H1 (cell line): ENCODE results near the gene RNF175. TPM values are rescaled to one million over a fixed set of nuclear protein-coding genes. Genes with fewer than 3 reads are reported as not detected.

Experiments used
- CTCF ChIA-PET: fragments of 300-600 bp; sonication (Branson Sonifier 250); formaldehyde crosslinking; loops from one replicate; lab custom pipeline; 2021; ENCODE audit not compliant: partially characterized antibody; lab: Charles Lee
- POLR2A ChIA-PET: fragments of 300-600 bp; sonication (Branson Sonifier 250); formaldehyde crosslinking; loops from one replicate; lab custom pipeline; 2021; ENCODE audit warnings: inconsistent platforms; ENCODE audit not compliant: partially characterized antibody; lab: Charles Lee
- DNase-seq, 2 experiments: peaks; one replicate each; pipeline versions ENCODE4 v3.0.0 to v3.0.0-alpha.2; 2010 to 2022; ENCODE audit warnings: low spot score in 2 of 2, low read depth in 1 of 2, mixed read lengths in 1 of 2
- FAIRE-seq: peaks from 2 replicates; lab custom pipeline; 2011; peaks lifted over from hg19 to GRCh38; lab: Jason Lieb, UNC
- H2AFZ ChIP-seq: 2 replicates; pipeline ENCODE4 v1.8.1; 2012; ENCODE audit warnings: low read length, inconsistent platforms
- H2AK5ac ChIP-seq: 2 replicates; pipeline ENCODE4 v1.6.1; 2013; ENCODE audit warnings: low read depth, low read length
- H2BK120ac ChIP-seq: replicated peaks from 2 replicates; pipeline ENCODE3; 2013; ENCODE audit warnings: low read depth, low read length, inconsistent platforms
- H2BK12ac ChIP-seq: 2 replicates; pipeline ENCODE4 v1.6.1; 2013; ENCODE audit warnings: low read depth, low read length
- H2BK15ac ChIP-seq: 2 replicates; pipeline ENCODE4 v1.6.1; 2013; ENCODE audit warnings: low read length
- H2BK20ac ChIP-seq: 2 replicates; pipeline ENCODE4 v1.6.1; 2013; ENCODE audit warnings: low read length
- H2BK5ac ChIP-seq: 2 replicates; pipeline ENCODE4 v1.6.1; 2013; ENCODE audit warnings: low read depth, low read length
- H3K14ac ChIP-seq: 2 replicates; pipeline ENCODE4 v1.6.1; 2013; ENCODE audit warnings: inconsistent platforms; ENCODE audit not compliant: insufficient read length
- H3K18ac ChIP-seq: 2 replicates; pipeline ENCODE4 v1.6.1; 2013; ENCODE audit warnings: low read length; ENCODE audit errors: extremely low read depth
- H3K23ac ChIP-seq: 2 replicates; pipeline ENCODE4 v1.6.1; 2013; ENCODE audit warnings: inconsistent platforms; ENCODE audit not compliant: insufficient read length
- H3K23me2 ChIP-seq: 2 replicates; pipeline ENCODE4 v1.6.1; 2013; ENCODE audit warnings: low read depth, low read length
- H3K27ac ChIP-seq: 2 replicates; pipeline ENCODE4 v1.6.1; 2011; ENCODE audit warnings: low read depth, low read length, inconsistent platforms
- H3K27me3 ChIP-seq, 4 experiments: replicated peaks in 1 of 4; 1 replicate in 1 of 4; 2 replicates in 3 of 4; pipeline versions ENCODE4 v1.6.1 to v1.8.1; 2011 to 2013; ENCODE audit warnings: low read length in 3 of 4, mild to moderate bottlenecking in 3 of 4, inconsistent platforms in 2 of 4, mixed read lengths in 2 of 4, moderate library complexity in 1 of 4; ENCODE audit not compliant: control insufficient read depth in 3 of 4, insufficient read depth in 3 of 4; ENCODE audit errors: extremely low read depth in 1 of 4
- H3K36me3 ChIP-seq, 4 experiments: 2 replicates each; pipeline versions ENCODE4 v1.6.1 to v1.8.1; 2011 to 2013; ENCODE audit warnings: mild to moderate bottlenecking in 4 of 4, low read length in 3 of 4, moderate library complexity in 2 of 4, control low read depth in 1 of 4, inconsistent platforms in 1 of 4; ENCODE audit not compliant: insufficient read depth in 4 of 4, control insufficient read depth in 2 of 4
- H3K4ac ChIP-seq: replicated peaks from 2 replicates; pipeline ENCODE3; 2013; ENCODE audit warnings: low read length, low read depth, mixed read lengths, inconsistent platforms; ENCODE audit not compliant: insufficient read length
- H3K4me1 ChIP-seq, 4 experiments: replicated peaks in 1 of 4; 1 replicate in 1 of 4; 2 replicates in 3 of 4; pipeline versions ENCODE4 v1.6.1 to v1.8.1; 2011 to 2013; ENCODE audit warnings: low read length in 3 of 4, inconsistent platforms in 2 of 4, mixed read lengths in 1 of 4; ENCODE audit not compliant: insufficient read depth in 4 of 4, control insufficient read depth in 3 of 4
- H3K4me2 ChIP-seq, 2 experiments: 2 replicates each; pipeline versions ENCODE4 v1.6.1 to v1.8.1; 2011 to 2013; ENCODE audit warnings: low read depth in 2 of 2, low read length in 2 of 2, control low read depth in 1 of 2, inconsistent platforms in 1 of 2, mild to moderate bottlenecking in 1 of 2; ENCODE audit not compliant: insufficient read depth in 1 of 2
- H3K4me3 ChIP-seq, 4 experiments: fragments of 200-600, 300-600 bp in 1 of 4; sonication (generic), shearing (Covaris generic), sonication (Bioruptor Twin) in 1 of 4; 2 replicates each; pipeline versions ENCODE4 v1.5.1 to v1.8.1; 2011 to 2016; ENCODE audit warnings: low read length in 4 of 4, low read depth in 3 of 4, control low read depth in 2 of 4, inconsistent platforms in 2 of 4, mild to moderate bottlenecking in 2 of 4, mixed read lengths in 1 of 4, moderate library complexity in 1 of 4; ENCODE audit not compliant: insufficient read depth in 2 of 4; ENCODE audit errors: extremely low read depth in 1 of 4
- H3K56ac ChIP-seq: replicated peaks from 2 replicates; pipeline ENCODE3; 2013; ENCODE audit warnings: low read depth, mild to moderate bottlenecking, mixed read lengths, low read length, inconsistent platforms; ENCODE audit not compliant: insufficient read length
- H3K79me1 ChIP-seq: 2 replicates; pipeline ENCODE4 v1.6.1; 2013; ENCODE audit warnings: low read depth, low read length, control low read depth
- H3K79me2 ChIP-seq, 2 experiments: 2 replicates each; pipeline versions ENCODE4 v1.6.1 to v1.8.1; 2012 to 2013; ENCODE audit warnings: low read length in 2 of 2, mild to moderate bottlenecking in 2 of 2, inconsistent platforms in 1 of 2; ENCODE audit not compliant: insufficient read depth in 2 of 2, control insufficient read depth in 1 of 2
- H3K9ac ChIP-seq, 4 experiments: replicated peaks in 1 of 4; 1 replicate in 1 of 4; 2 replicates in 3 of 4; pipeline versions ENCODE4 v1.6.1 to v1.8.1; 2011 to 2013; ENCODE audit warnings: low read depth in 3 of 4, low read length in 3 of 4, control low read depth in 2 of 4, mild to moderate bottlenecking in 2 of 4, moderate library complexity in 2 of 4, inconsistent platforms in 1 of 4; ENCODE audit errors: extremely low read depth in 1 of 4
- H3K9me3 ChIP-seq, 2 experiments: 2 replicates each; pipeline versions ENCODE4 v1.6.1 to v1.8.1; 2012 to 2013; ENCODE audit warnings: mild to moderate bottlenecking in 2 of 2, moderate library complexity in 2 of 2, control low read depth in 1 of 2, inconsistent platforms in 1 of 2, low read depth in 1 of 2, low read length in 1 of 2, mixed read lengths in 1 of 2; ENCODE audit not compliant: insufficient read depth in 2 of 2
- H4K20me1 ChIP-seq, 2 experiments: replicated peaks in 1 of 2; 2 replicates each; pipeline versions ENCODE3 to v1.8.1; 2011 to 2013; ENCODE audit warnings: inconsistent platforms in 2 of 2, low read length in 2 of 2, mild to moderate bottlenecking in 1 of 2; ENCODE audit not compliant: insufficient read depth in 2 of 2, control insufficient read depth in 1 of 2
- H4K5ac ChIP-seq: 2 replicates; pipeline ENCODE4 v1.6.1; 2013; ENCODE audit warnings: low read length, low read depth, mixed read lengths, inconsistent platforms; ENCODE audit not compliant: insufficient read length
- H4K8ac ChIP-seq: 2 replicates; pipeline ENCODE4 v1.8.0; 2013; ENCODE audit warnings: mild to moderate bottlenecking, moderate library complexity, low read length, inconsistent platforms; ENCODE audit not compliant: insufficient read depth; ENCODE audit errors: extremely low read depth
- H4K91ac ChIP-seq: replicated peaks from 2 replicates; pipeline ENCODE3; 2013; ENCODE audit warnings: low read length, mixed read lengths, inconsistent platforms; ENCODE audit not compliant: insufficient read length
- BACH1 ChIP-seq: IDR thresholded peaks from 2 replicates; pipeline ENCODE4 v1.6.1; 2012; ENCODE audit warnings: low read length, improper control_type of control experiment
- CBX8 ChIP-seq: fragments of 300-800, 300-1000 bp; sonication (generic); IDR thresholded peaks from 2 replicates; pipeline ENCODE4 v1.7.1; 2016; ENCODE audit warnings: low read depth, low read length, borderline replicate concordance
- HDAC2 ChIP-seq, 2 experiments: fragments of 300-600 bp in 1 of 2; sonication (generic) in 1 of 2; IDR thresholded peaks; 2 replicates each; pipeline ENCODE4 v1.6.1; 2011 to 2012; ENCODE audit warnings: low read depth in 2 of 2, low read length in 2 of 2, mild to moderate bottlenecking in 2 of 2, moderate library complexity in 2 of 2, borderline replicate concordance in 1 of 2, inconsistent platforms in 1 of 2
- HDAC6 ChIP-seq: IDR thresholded peaks from one replicate; pipeline ENCODE4 v1.7.1; 2012; ENCODE audit warnings: low read depth, mild to moderate bottlenecking, inconsistent platforms, low read length, moderate library complexity
- KDM5A ChIP-seq: fragments of 200-600 bp; IDR thresholded peaks from 2 replicates; pipeline ENCODE4 v1.7.1; 2012; ENCODE audit warnings: mild to moderate bottlenecking, low read length, inconsistent platforms, mixed read lengths
- RBBP5 ChIP-seq: IDR thresholded peaks from 2 replicates; pipeline ENCODE4 v1.7.1; 2012; ENCODE audit warnings: low read depth, mild to moderate bottlenecking, inconsistent platforms, low read length, moderate library complexity, borderline replicate concordance
- RFX5 ChIP-seq: IDR thresholded peaks from 2 replicates; pipeline ENCODE4 v1.6.1; 2011; ENCODE audit warnings: low read depth, low read length, improper control_type of control experiment, borderline replicate concordance
- SAP30 ChIP-seq: fragments of 300-600 bp; sonication (generic); IDR thresholded peaks from 2 replicates; pipeline ENCODE4 v1.7.1; 2012; ENCODE audit warnings: low read length, moderate library complexity, mild to moderate bottlenecking, inconsistent platforms; ENCODE audit not compliant: insufficient read depth, insufficient replicate concordance
- TAF1 ChIP-seq: IDR thresholded peaks from 2 replicates; pipeline ENCODE4 v1.6.1; 2011; ENCODE audit warnings: mild to moderate bottlenecking, low read depth, low read length
- YY1 ChIP-seq: IDR thresholded peaks from 2 replicates; pipeline ENCODE4 v1.6.1; 2011; ENCODE audit warnings: low read depth, mild to moderate bottlenecking, low read length
- ZNF274 ChIP-seq: IDR thresholded peaks from 2 replicates; pipeline ENCODE4 v1.7.0; 2012; ENCODE audit warnings: low read length, borderline replicate concordance; ENCODE audit errors: extremely low read depth
- WGBS, 2 experiments: shearing (Covaris generic) in 1 of 2; methylation state at CpG; one replicate each; pipeline versions ENCODE4 v1.1.6 to v1.1.7; 2013 to 2015; ENCODE audit warnings: low lambda C conversion rate in 2 of 2, mixed read lengths in 2 of 2, inconsistent platforms in 1 of 2, low coverage in 1 of 2, missing lambda C conversion rate in 1 of 2; ENCODE audit not compliant: insufficient replicate concordance in 2 of 2, insufficient coverage in 1 of 2, insufficient read length in 1 of 2; ENCODE audit errors: extremely low coverage in 1 of 2, missing lambda C conversion rate in 1 of 2; 5-methylcytosine and 5-hydroxymethylcytosine counted together
- polyA plus RNA-seq, 7 experiments: library from polyadenylated mRNA; depleted of rRNA in 3 of 7; stranded (reverse) in 5 of 7; unstranded in 2 of 7; fragments of >200 nt in 5 of 7; fragments of 200-250 nt in 2 of 7; gene quantifications; 1 replicate in 5 of 7; 2 replicates in 1 of 7; 4 replicates in 1 of 7; pipeline versions ENCODE4 v1.2.1 to v1.2.3, GENCODE V29; 2011 to 2013; ENCODE audit warnings: missing spikeins in 2 of 7, mixed read lengths in 2 of 7
- total RNA-seq: library from RNA; stranded (reverse); fragmentation: NEBNext Ultra II Directional; extraction: Animal tissue kit (Norgen Biotek cat#: 25700); gene quantifications from 2 replicates; pipeline ENCODE4 v1.2.1, GENCODE V29; 2021
- TF ChIP-seq, protein P1 (sequence below): IDR thresholded peaks from 2 replicates; pipeline ENCODE4 v1.6.1; 2011; ENCODE audit warnings: low read depth, mild to moderate bottlenecking, low read length; ENCODE audit not compliant: insufficient read depth

RNF175 gene
- total and polyA plus RNA-seq, 2 of the 8 experiments (the other 6 are each of a cell fraction or from before 2014, with no cell fraction given) = 7.9 to 9.8 TPM

- Histone ChIP-seq H4K5ac (no peak overlapping the region), H3K4ac (no peak overlapping the region), H4K91ac (no peak overlapping the region), H3K23me2 (peaks cover 14% of the 10 kb centered on the region), H3K18ac (no peak overlapping the region), H3K36me3 (no peaks in the 10 kb centered on the region), H2AFZ (no peak overlapping the region), H4K20me1 (peaks cover 0 to 8% of the 10 kb centered on the region in 2 experiments), H2BK20ac (no peak overlapping the region), H3K9ac (no peak overlapping the region), H2AK5ac (no peak overlapping the region), H2BK5ac (no peak overlapping the region), H3K27me3 (peaks cover 0 to 4% (median 0%) of the 10 kb centered on the region in 4 experiments; a peak in 5 of 7 replicates), H3K4me1 (peaks cover 11 to 27% (median 17%) of the 10 kb centered on the region in 4 experiments; a peak in 6 of 7 replicates), H3K56ac (no peak overlapping the region), H3K14ac (no peak overlapping the region), H3K79me2 (peaks cover 0 to 3% of the 10 kb centered on the region in 2 experiments; a peak in 1 of 4 replicates), H3K4me2 (peak overlapping the region; percentile 21 to 98; a peak in 2 of 4 replicates), H3K4me3 (peak overlapping the region in 1 of 4 experiments; percentile 87; a peak in 1 of 8 replicates), H3K23ac (no peak overlapping the region), H3K27ac (no peak overlapping the region), H2BK120ac (no peak overlapping the region), H3K79me1 (peaks cover 2% of the 10 kb centered on the region), H4K8ac (no peak overlapping the region), H2BK12ac (no peak overlapping the region), H2BK15ac (0 out of 2 replicates have a peak overlapping the region, but pooled peaks have one; percentile 61), H3K9me3 (0 out of 4 replicates have a peak, but pooled peaks cover 0 to 4% of the 10 kb centered on the region in 2 experiments)
- 58% methylated on average over 1 of the region's 1 CpG; no CpG with 5 or more reads in 1 of the 2 experiments for WGBS, 2 experiments
- POLR2A ChIA-PET = interaction anchor here (0.6 to 2.4 kb wide), 4 partner anchors 23 to 33 kb away, joined by 3 to 10 read pairs (median 8); partner anchors contain the start of gene SFRP2
- CTCF ChIA-PET = interaction anchor here (1.2 to 1.5 kb wide), 3 partner anchors 73 to 123 kb away, joined by 3 to 5 read pairs (median 3); no protein-coding TSS in a partner anchor
- FAIRE-seq (no peak), DNase-seq (no peak)
- TF ChIP-seq HDAC6 = no peak
- TF ChIP-seq RBBP5 = no peak
- TF ChIP-seq TAF1 = no peak
- no peak for TF ChIP-seq ZNF274
- TF ChIP-seq KDM5A = no peak
- no peak for TF ChIP-seq HDAC2 (IDR thresholded peaks at IDR 0.05; ENCODE audit: borderline replicate concordance in 1 of 2, low read depth in 2 of 2, low read length in 2 of 2)
- no peak for TF ChIP-seq BACH1
- TF ChIP-seq, protein P1, sequence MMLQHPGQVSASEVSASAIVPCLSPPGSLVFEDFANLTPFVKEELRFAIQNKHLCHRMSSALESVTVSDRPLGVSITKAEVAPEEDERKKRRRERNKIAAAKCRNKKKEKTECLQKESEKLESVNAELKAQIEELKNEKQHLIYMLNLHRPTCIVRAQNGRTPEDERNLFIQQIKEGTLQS = no peak
- no peak for TF ChIP-seq SAP30
- TF ChIP-seq YY1 = no peak
- TF ChIP-seq CBX8 = no peak
- no peak for TF ChIP-seq RFX5
Measured at GRCh38 chr4:153757407-153757806, 2.4 kb downstream of the RNF175 start.
